MCF 10A (cell line): Measurements from ENCODE around the gene CLRN2. TPM values are rescaled to one million over a fixed set of nuclear protein-coding genes. Genes with fewer than 3 reads are reported as not detected.

Experiments used
- BruUV-seq: library from RNA; stranded (reverse); fragments of 400-500 nt; replicated peaks from 2 replicates; lab custom pipeline; 2021; lab: Mats Ljungman, UMichigan
- CTCF ChIA-PET: fragments of 300-600 bp; sonication (Branson Sonifier 250); formaldehyde crosslinking; extraction: SDS; loops from one replicate; lab custom pipeline; 2021; ENCODE audit warnings: antibody characterized with exemption, inconsistent platforms; lab: Yijun Ruan, JAX
- POLR2A ChIA-PET: fragments of 300-600, 350-650 bp; sonication (Branson Sonifier 250); formaldehyde crosslinking; extraction: SDS; loops from one replicate; lab custom pipeline; 2020; ENCODE audit warnings: antibody characterized with exemption, inconsistent platforms; lab: Yijun Ruan, JAX
- DNase-seq: peaks from one replicate; pipeline ENCODE4 v3.0.0-alpha.2; 2018; ENCODE audit not compliant: unreplicated experiment
- H3K27ac Mint-ChIP-seq: one replicate; pipeline ENCODE4 v1.8.0; 2022; ENCODE audit warnings: mild to moderate bottlenecking, low read depth, mixed read lengths; ENCODE audit not compliant: unreplicated experiment
- H3K27me3 Mint-ChIP-seq: one replicate; pipeline ENCODE4 v1.8.0; 2022; ENCODE audit warnings: mixed read lengths; ENCODE audit not compliant: insufficient read depth, unreplicated experiment
- H3K36me3 Mint-ChIP-seq: one replicate; pipeline ENCODE4 v1.8.0; 2022; ENCODE audit warnings: mild to moderate bottlenecking, moderate library complexity, mixed read lengths; ENCODE audit not compliant: insufficient read depth, unreplicated experiment
- H3K4me1 Mint-ChIP-seq: one replicate; pipeline ENCODE4 v1.8.0; 2022; ENCODE audit warnings: mixed read lengths; ENCODE audit not compliant: insufficient read depth, unreplicated experiment
- H3K4me3 Mint-ChIP-seq: one replicate; pipeline ENCODE4 v1.8.0; 2022; ENCODE audit warnings: mild to moderate bottlenecking, moderate library complexity, mixed read lengths; ENCODE audit not compliant: unreplicated experiment
- H3K9me3 Mint-ChIP-seq: one replicate; pipeline ENCODE4 v1.8.0; 2022; ENCODE audit warnings: mixed read lengths; ENCODE audit not compliant: unreplicated experiment
- CTCF ChIP-seq: fragments of 200-600 bp; IDR thresholded peaks from one replicate; pipeline ENCODE4 v1.8.0; 2022; ENCODE audit warnings: antibody characterized with exemption, mild to moderate bottlenecking; ENCODE audit not compliant: unreplicated experiment
- intact Hi-C: fragments of 100-400 bp; cut with micrococcal nuclease; formaldehyde crosslinking; loops from 2 replicates; pipeline ENCODE4 v1.14.1; 2022
- total RNA-seq: library from RNA; stranded (reverse); gene quantifications from 2 replicates; pipeline ENCODE4 v1.2.3, GENCODE V29; 2022

Gene CLRN2
- total RNA-seq, 1 experiment from 2014 or later, result not detected

GRCh38 chr4:17552427-17552826 is 37.5 kb downstream of the CLRN2 start:
- CTCF ChIA-PET, result interaction anchor here (1.0 kb wide), 1 partner anchor 87 kb away, joined by 4 read pairs; no protein-coding TSS in a partner anchor
- Mint-ChIP-seq H3K4me1 (no peaks in the 10 kb centered on the region), H3K27me3 (no peaks in the 10 kb centered on the region), H3K27ac (no peak overlapping the region), H3K4me3 (no peak overlapping the region), H3K9me3 (no peaks in the 10 kb centered on the region), H3K36me3 (peaks cover 6% of the 10 kb centered on the region)
- BruUV-seq, result no TSS peak
- TF ChIP-seq CTCF, result no peak
- DNase-seq, result no peak
- POLR2A ChIA-PET, result interaction anchor here (1.0 kb wide), 1 partner anchor 24 kb away, joined by 3 read pairs; the partner anchor contains the start of gene LAP3
- intact Hi-C loops, result no loop called here

- ChIA-PET CTCF (interaction anchor here (2.4 kb wide), 1 partner anchor 82 kb away, joined by 10 read pairs; no protein-coding TSS in a partner anchor), POLR2A (interaction anchor here (0.6 to 0.9 kb wide), 2 partner anchors 42 to 256 kb away, joined by 3 to 4 read pairs; partner anchors contain the start of genes DCAF16 and NCAPG)
- Mint-ChIP-seq H3K4me3 (no peak overlapping the region), H3K36me3 (peaks cover 6% of the 10 kb centered on the region), H3K27me3 (no peaks in the 10 kb centered on the region), H3K9me3 (no peaks in the 10 kb centered on the region), H3K4me1 (no peaks in the 10 kb centered on the region), H3K27ac (no peak overlapping the region)
- no peak for DNase-seq
- intact Hi-C loops, result no loop called here
- no TSS peak for BruUV-seq
- TF ChIP-seq CTCF, result no peak
Observed at GRCh38 chr4:17554568-17554967, 39.6 kb downstream of the CLRN2 start.

GRCh38 chr4:17556498-17556897 is 41.5 kb downstream of the CLRN2 start:
- CTCF ChIA-PET, result interaction anchor here (0.9 to 1.2 kb wide), 2 partner anchors 8 to 81 kb away, joined by 3 read pairs; no protein-coding TSS in a partner anchor
- no TSS peak for BruUV-seq
- Mint-ChIP-seq H3K27me3 (no peaks in the 10 kb centered on the region), H3K4me3 (no peak overlapping the region), H3K36me3 (peaks cover 6% of the 10 kb centered on the region), H3K9me3 (no peaks in the 10 kb centered on the region), H3K4me1 (peaks cover 3% of the 10 kb centered on the region), H3K27ac (no peak overlapping the region)
- POLR2A ChIA-PET, result interaction anchor here (0.6 to 1.2 kb wide), 2 partner anchors 11 kb away, joined by 3 to 4 read pairs; no protein-coding TSS in a partner anchor
- intact Hi-C loops, result no loop called here
- TF ChIP-seq CTCF, result no peak
- DNase-seq, result no peak

GRCh38 chr4:17557880-17558279 is 42.9 kb downstream of the CLRN2 start:
- TF ChIP-seq CTCF, result no peak
- BruUV-seq, result no TSS peak
- Mint-ChIP-seq H3K36me3 (peaks cover 6% of the 10 kb centered on the region), H3K27ac (no peak overlapping the region), H3K4me1 (peaks cover 6% of the 10 kb centered on the region), H3K27me3 (no peaks in the 10 kb centered on the region), H3K4me3 (no peak overlapping the region), H3K9me3 (no peaks in the 10 kb centered on the region)
- intact Hi-C loops, result no loop called here
- CTCF ChIA-PET, result interaction anchor here (1.0 to 1.6 kb wide), 3 partner anchors 11 to 79 kb away, joined by 3 to 5 read pairs (median 3); no protein-coding TSS in a partner anchor
- no peak for DNase-seq
- POLR2A ChIA-PET, result interaction anchor here (0.6 kb wide), 1 partner anchor 41 kb away, joined by 4 read pairs; no protein-coding TSS in a partner anchor
